SK-N-SH (cell line): ENCODE results near the gene CREB5. TPM values are rescaled to one million over a fixed set of nuclear protein-coding genes. Genes with fewer than 3 reads are reported as not detected.

Experiments
- CTCF ChIA-PET: fragments of 300-600, 350-600 bp; formaldehyde crosslinking; extraction: SDS; loops from one replicate; lab custom pipeline; 2021; lab: Yijun Ruan, JAX
- POLR2A ChIA-PET: fragments of 350-600 bp; sonication (Branson Sonifier 250); formaldehyde crosslinking; extraction: SDS; loops from one replicate; lab custom pipeline; 2020; ENCODE audit warnings: antibody characterized with exemption, inconsistent platforms; lab: Yijun Ruan, JAX
- DNase-seq: peaks from one replicate; pipeline ENCODE4 v3.0.0; 2012
- H2AFZ ChIP-seq: fragments of 200-600 bp; sonication (generic); 2 replicates; pipeline ENCODE4 v1.8.1; 2016; ENCODE audit warnings: antibody characterized with exemption, mild to moderate bottlenecking, low read depth
- H3F3A ChIP-seq: fragments of 200-600 bp; sonication (generic); replicated peaks from 2 replicates; pipeline ENCODE3; 2016; ENCODE audit warnings: antibody characterized with exemption, mild to moderate bottlenecking; ENCODE audit not compliant: insufficient read depth
- H3K27ac ChIP-seq, 2 experiments: fragments of 200-500 bp in 1 of 2; fragments of 200-600 bp in 1 of 2; sonication (Bioruptor generic) in 1 of 2; sonication (generic), shearing (Covaris generic) in 1 of 2; 2 replicates each; pipeline versions ENCODE4 v1.5.1 to v1.6.1; 2014 to 2016; ENCODE audit warnings: low read depth in 2 of 2, inconsistent platforms in 1 of 2, low read length in 1 of 2, mild to moderate bottlenecking in 1 of 2, mixed read lengths in 1 of 2
- H3K27me3 ChIP-seq: fragments of 200-600 bp; sonication (generic), shearing (Covaris generic); 2 replicates; pipeline ENCODE4 v1.6.1; 2016; ENCODE audit warnings: mixed run types; ENCODE audit not compliant: insufficient read depth
- H3K36me3 ChIP-seq, 2 experiments: fragments of 200-500 bp in 1 of 2; fragments of 200-600 bp in 1 of 2; sonication (Bioruptor generic) in 1 of 2; sonication (generic) in 1 of 2; replicated peaks in 1 of 2; 2 replicates each; pipeline versions ENCODE3 to v1.5.1; 2014 to 2016; ENCODE audit warnings: low read length in 1 of 2, mild to moderate bottlenecking in 1 of 2; ENCODE audit not compliant: insufficient read depth in 2 of 2, control insufficient read depth in 1 of 2
- H3K4me1 ChIP-seq, 2 experiments: fragments of 200-500 bp in 1 of 2; fragments of 200-600 bp in 1 of 2; sonication (Bioruptor generic) in 1 of 2; sonication (generic), shearing (Covaris generic) in 1 of 2; 2 replicates each; pipeline versions ENCODE4 v1.5.1 to v1.6.1; 2014 to 2016; ENCODE audit warnings: low read depth in 1 of 2, low read length in 1 of 2, mixed run types in 1 of 2; ENCODE audit not compliant: insufficient read depth in 2 of 2, control insufficient read depth in 1 of 2
- H3K4me2 ChIP-seq: fragments of 200-600 bp; sonication (generic), shearing (Covaris generic); 2 replicates; pipeline ENCODE4 v1.6.1; 2017; ENCODE audit warnings: mixed run types
- H3K4me3 ChIP-seq, 2 experiments: fragments of 200-500 bp in 1 of 2; fragments of 200-600 bp in 1 of 2; sonication (Bioruptor generic) in 1 of 2; sonication (generic), shearing (Covaris generic) in 1 of 2; 2 replicates each; pipeline versions ENCODE4 v1.5.1 to v1.8.1; 2014 to 2016; ENCODE audit warnings: low read depth in 2 of 2, inconsistent platforms in 1 of 2, low read length in 1 of 2, mild to moderate bottlenecking in 1 of 2, mixed read lengths in 1 of 2, moderate library complexity in 1 of 2
- H3K79me2 ChIP-seq: fragments of 200-600 bp; sonication (generic); 2 replicates; pipeline ENCODE4 v1.8.1; 2017; ENCODE audit warnings: mild to moderate bottlenecking; ENCODE audit not compliant: insufficient read depth
- H3K9ac ChIP-seq: fragments of 200-600 bp; sonication (generic); 2 replicates; pipeline ENCODE4 v1.6.1; 2017; ENCODE audit warnings: mixed run types
- H3K9me2 ChIP-seq: fragments of 200-600 bp; sonication (generic); 2 replicates; pipeline ENCODE4 v1.6.1; 2017; ENCODE audit warnings: mixed run types
- H3K9me3 ChIP-seq: fragments of 200-600 bp; sonication (generic); 2 replicates; pipeline ENCODE4 v1.6.1; 2017; ENCODE audit warnings: mixed run types, mild to moderate bottlenecking, moderate library complexity
- H4K20me1 ChIP-seq: fragments of 200-600 bp; sonication (generic); 2 replicates; pipeline ENCODE4 v1.6.1; 2017; ENCODE audit warnings: mild to moderate bottlenecking, mixed run types; ENCODE audit not compliant: insufficient read depth
- ELF1 ChIP-seq: IDR thresholded peaks from 2 replicates; pipeline ENCODE4 v1.4.0; 2012
- EP300 ChIP-seq, 2 experiments: IDR thresholded peaks; 2 replicates each; pipeline versions ENCODE4 v1.4.0 to v1.6.1; 2012; ENCODE audit warnings: borderline replicate concordance in 1 of 2, low read depth in 1 of 2, low read length in 1 of 2
- EZH2phosphoT487 ChIP-seq: fragments of 200-600 bp; sonication (generic); IDR thresholded peaks from 2 replicates; pipeline ENCODE4 v1.6.1; 2017; ENCODE audit warnings: low read depth, mixed run types, mild to moderate bottlenecking, antibody characterized with exemption, moderate library complexity, borderline replicate concordance
- GABPA ChIP-seq: IDR thresholded peaks from 2 replicates; pipeline ENCODE4 v1.4.0; 2012; ENCODE audit warnings: low read depth, mild to moderate bottlenecking
- JUND ChIP-seq: IDR thresholded peaks from 2 replicates; pipeline ENCODE4 v1.4.0; 2012
- MEF2A ChIP-seq: IDR thresholded peaks from 2 replicates; pipeline ENCODE4 v1.4.0; 2012; ENCODE audit warnings: low read depth, borderline replicate concordance
- POLR2AphosphoS5 ChIP-seq: IDR thresholded peaks from 2 replicates; pipeline ENCODE4 v1.6.1; 2012; ENCODE audit warnings: low read depth, low read length
- RAD21 ChIP-seq: IDR thresholded peaks from 2 replicates; pipeline ENCODE4 v1.6.1; 2012; ENCODE audit warnings: mild to moderate bottlenecking, low read length
- REST ChIP-seq: IDR thresholded peaks from 2 replicates; pipeline ENCODE4 v1.6.1; 2012; ENCODE audit warnings: mild to moderate bottlenecking, low read depth, low read length, moderate library complexity
- SIN3A ChIP-seq: IDR thresholded peaks from 2 replicates; pipeline ENCODE4 v1.6.1; 2012; ENCODE audit warnings: low read depth, mild to moderate bottlenecking, low read length, moderate library complexity, borderline replicate concordance
- SMC3 ChIP-seq: IDR thresholded peaks from 2 replicates; pipeline ENCODE4 v1.6.1; 2012; ENCODE audit warnings: low read depth, low read length, improper control_type of control experiment
- TAF1 ChIP-seq: IDR thresholded peaks from 2 replicates; pipeline ENCODE4 v1.6.1; 2012; ENCODE audit warnings: low read depth, mild to moderate bottlenecking, low read length, moderate library complexity, borderline replicate concordance
- TCF12 ChIP-seq: IDR thresholded peaks from 2 replicates; pipeline ENCODE4 v1.4.0; 2012
- WGBS: methylation state at CpG from one replicate; pipeline ENCODE4 v1.1.6; 2017; ENCODE audit warnings: low lambda C conversion rate; 5-methylcytosine and 5-hydroxymethylcytosine counted together
- polyA plus RNA-seq, 3 experiments: library from polyadenylated mRNA; depleted of rRNA; stranded (reverse); fragments of >200 nt; gene quantifications; 2 replicates each; pipeline ENCODE4 v1.2.3, GENCODE V29; 2012
- TF ChIP-seq, protein P1 (sequence below): IDR thresholded peaks from 2 replicates; pipeline ENCODE4; 2012
- TF ChIP-seq, protein P2 (sequence below): fragments of 200-600 bp; sonication (generic); IDR thresholded peaks from 2 replicates; pipeline ENCODE4 v1.6.1; 2017; ENCODE audit warnings: antibody characterized with exemption, mild to moderate bottlenecking, moderate library complexity
- TF ChIP-seq, protein P3 (sequence below): IDR thresholded peaks from 2 replicates; pipeline ENCODE4 v1.4.0; 2012; ENCODE audit warnings: low read depth
- TF ChIP-seq, protein P4 (sequence below): IDR thresholded peaks from 2 replicates; pipeline ENCODE4 v1.4.0; 2012; ENCODE audit warnings: low read depth, borderline replicate concordance

CREB5 gene
- polyA plus RNA-seq, 1 of the 3 experiments (the other 2 are of a cell fraction) = 19.3 TPM

- Histone ChIP-seq H2AFZ (no peak overlapping the region), H3K36me3 (no peaks in the 10 kb centered on the region), H3K4me1 (peaks cover 0 to 6% of the 10 kb centered on the region in 2 experiments; a peak in 1 of 4 replicates), H3K27ac (no peak overlapping the region), H3K27me3 (no peaks in the 10 kb centered on the region), H3F3A (no peaks in the 10 kb centered on the region), H3K4me3 (no peak overlapping the region), H4K20me1 (no peaks in the 10 kb centered on the region), H3K4me2 (no peak overlapping the region), H3K9me3 (no peaks in the 10 kb centered on the region), H3K9ac (no peak overlapping the region), H3K9me2 (no peaks in the 10 kb centered on the region), H3K79me2 (no peaks in the 10 kb centered on the region)
- ChIA-PET POLR2A (no interaction called here), CTCF (interaction anchor here (0.7 to 0.8 kb wide), 2 partner anchors 9 to 140 kb away, joined by 3 read pairs; no protein-coding TSS in a partner anchor)
- no peak for DNase-seq
- TF ChIP-seq TCF12 (no peak), JUND (no peak), EZH2phosphoT487 (no peak), TAF1 (no peak), SIN3A (no peak), SMC3 (no peak), GABPA (no peak)
- TF ChIP-seq, protein P1, sequence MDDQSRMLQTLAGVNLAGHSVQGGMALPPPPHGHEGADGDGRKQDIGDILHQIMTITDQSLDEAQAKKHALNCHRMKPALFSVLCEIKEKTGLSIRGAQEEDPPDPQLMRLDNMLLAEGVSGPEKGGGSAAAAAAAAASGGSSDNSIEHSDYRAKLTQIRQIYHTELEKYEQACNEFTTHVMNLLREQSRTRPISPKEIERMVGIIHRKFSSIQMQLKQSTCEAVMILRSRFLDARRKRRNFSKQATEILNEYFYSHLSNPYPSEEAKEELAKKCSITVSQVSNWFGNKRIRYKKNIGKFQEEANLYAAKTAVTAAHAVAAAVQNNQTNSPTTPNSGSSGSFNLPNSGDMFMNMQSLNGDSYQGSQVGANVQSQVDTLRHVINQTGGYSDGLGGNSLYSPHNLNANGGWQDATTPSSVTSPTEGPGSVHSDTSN = no peak
- TF ChIP-seq, protein P2, sequence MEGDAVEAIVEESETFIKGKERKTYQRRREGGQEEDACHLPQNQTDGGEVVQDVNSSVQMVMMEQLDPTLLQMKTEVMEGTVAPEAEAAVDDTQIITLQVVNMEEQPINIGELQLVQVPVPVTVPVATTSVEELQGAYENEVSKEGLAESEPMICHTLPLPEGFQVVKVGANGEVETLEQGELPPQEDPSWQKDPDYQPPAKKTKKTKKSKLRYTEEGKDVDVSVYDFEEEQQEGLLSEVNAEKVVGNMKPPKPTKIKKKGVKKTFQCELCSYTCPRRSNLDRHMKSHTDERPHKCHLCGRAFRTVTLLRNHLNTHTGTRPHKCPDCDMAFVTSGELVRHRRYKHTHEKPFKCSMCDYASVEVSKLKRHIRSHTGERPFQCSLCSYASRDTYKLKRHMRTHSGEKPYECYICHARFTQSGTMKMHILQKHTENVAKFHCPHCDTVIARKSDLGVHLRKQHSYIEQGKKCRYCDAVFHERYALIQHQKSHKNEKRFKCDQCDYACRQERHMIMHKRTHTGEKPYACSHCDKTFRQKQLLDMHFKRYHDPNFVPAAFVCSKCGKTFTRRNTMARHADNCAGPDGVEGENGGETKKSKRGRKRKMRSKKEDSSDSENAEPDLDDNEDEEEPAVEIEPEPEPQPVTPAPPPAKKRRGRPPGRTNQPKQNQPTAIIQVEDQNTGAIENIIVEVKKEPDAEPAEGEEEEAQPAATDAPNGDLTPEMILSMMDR = no peak
- 88% methylated on average over 6 of the region's 6 CpGs for WGBS
Measured at GRCh38 chr7:28714459-28715120, 302.3 kb downstream of the CREB5 start.

- H3K4me3 ChIP-seq = no peak overlapping the region
- H3K4me1 ChIP-seq = peaks cover 0 to 6% of the 10 kb centered on the region in 2 experiments; a peak in 1 of 4 replicates
- 86% methylated on average over 3 of the region's 3 CpGs for WGBS
- DNase-seq = no peak
- no peaks in the 10 kb centered on the region for H3K36me3 ChIP-seq
- H3F3A ChIP-seq = no peaks in the 10 kb centered on the region
- H3K4me2 ChIP-seq = no peak overlapping the region
- no peaks in the 10 kb centered on the region for H4K20me1 ChIP-seq
- H3K27ac ChIP-seq = no peak overlapping the region
- no peaks in the 10 kb centered on the region for H3K9me3 ChIP-seq
- H3K79me2 ChIP-seq = no peaks in the 10 kb centered on the region
- no peak overlapping the region for H2AFZ ChIP-seq
- CTCF ChIA-PET = no interaction called here
- H3K27me3 ChIP-seq = no peaks in the 10 kb centered on the region
- H3K9ac ChIP-seq = no peak overlapping the region
- POLR2A ChIA-PET = no interaction called here
- H3K9me2 ChIP-seq = no peaks in the 10 kb centered on the region
- no peak for TF ChIP-seq MEF2A
- TF ChIP-seq, protein P3, sequence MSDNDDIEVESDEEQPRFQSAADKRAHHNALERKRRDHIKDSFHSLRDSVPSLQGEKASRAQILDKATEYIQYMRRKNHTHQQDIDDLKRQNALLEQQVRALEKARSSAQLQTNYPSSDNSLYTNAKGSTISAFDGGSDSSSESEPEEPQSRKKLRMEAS = no peak
- no peak for TF ChIP-seq EP300 (IDR thresholded peaks at IDR 0.05; ENCODE audit: borderline replicate concordance in 1 of 2, low read depth in 1 of 2, low read length in 1 of 2)
- no peak for TF ChIP-seq POLR2AphosphoS5
- TF ChIP-seq REST = no peak
- TF ChIP-seq, protein P4, sequence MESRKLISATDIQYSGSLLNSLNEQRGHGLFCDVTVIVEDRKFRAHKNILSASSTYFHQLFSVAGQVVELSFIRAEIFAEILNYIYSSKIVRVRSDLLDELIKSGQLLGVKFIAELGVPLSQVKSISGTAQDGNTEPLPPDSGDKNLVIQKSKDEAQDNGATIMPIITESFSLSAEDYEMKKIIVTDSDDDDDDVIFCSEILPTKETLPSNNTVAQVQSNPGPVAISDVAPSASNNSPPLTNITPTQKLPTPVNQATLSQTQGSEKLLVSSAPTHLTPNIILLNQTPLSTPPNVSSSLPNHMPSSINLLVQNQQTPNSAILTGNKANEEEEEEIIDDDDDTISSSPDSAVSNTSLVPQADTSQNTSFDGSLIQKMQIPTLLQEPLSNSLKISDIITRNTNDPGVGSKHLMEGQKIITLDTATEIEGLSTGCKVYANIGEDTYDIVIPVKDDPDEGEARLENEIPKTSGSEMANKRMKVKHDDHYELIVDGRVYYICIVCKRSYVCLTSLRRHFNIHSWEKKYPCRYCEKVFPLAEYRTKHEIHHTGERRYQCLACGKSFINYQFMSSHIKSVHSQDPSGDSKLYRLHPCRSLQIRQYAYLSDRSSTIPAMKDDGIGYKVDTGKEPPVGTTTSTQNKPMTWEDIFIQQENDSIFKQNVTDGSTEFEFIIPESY = no peak
- TF ChIP-seq ELF1 = no peak
- no peak for TF ChIP-seq RAD21
- no peak for TF ChIP-seq GABPA
Measured at GRCh38 chr7:28717445-28718054, 305.2 kb downstream of the CREB5 start.
